B cell (primary cell): Measurements from ENCODE around the gene WHAMM. TPM values are rescaled to one million over a fixed set of nuclear protein-coding genes. Genes with fewer than 3 reads are reported as not detected.

Experiments
- ATAC-seq: fragments of 200-7000 bp; cut with Tn5 transposase; one replicate; pipeline ENCODE4 v1.10.0; 2021; ENCODE audit warnings: low read depth, mild to moderate bottlenecking, moderate number of reproducible peaks, moderate library complexity
- CTCF ChIA-PET: fragments of 350-600 bp; sonication (Branson Sonifier 250); formaldehyde crosslinking; loops from one replicate; lab custom pipeline; 2021; ENCODE audit warnings: antibody characterized with exemption, inconsistent platforms; lab: Charles Lee
- POLR2A ChIA-PET: fragments of 350-600 bp; sonication (Branson Sonifier 250); formaldehyde crosslinking; loops from one replicate; lab custom pipeline; 2021; ENCODE audit warnings: antibody characterized with exemption; lab: Charles Lee
- DNase-seq: peaks from one replicate; pipeline ENCODE4 v3.0.0; 2013
- H2AFZ ChIP-seq: 2 replicates; pipeline ENCODE4 v1.6.1; 2012; ENCODE audit warnings: mild to moderate bottlenecking, low read depth, low read length; ENCODE audit not compliant: insufficient read depth, poor library complexity, severe bottlenecking
- H3K27ac ChIP-seq, 2 donors: 1 replicate in 1 of 2; 2 replicates in 1 of 2; pipeline ENCODE4 v1.5.1; 2012 to 2013; ENCODE audit warnings: low read length in 2 of 2, mild to moderate bottlenecking in 2 of 2, moderate library complexity in 1 of 2
- H3K27me3 ChIP-seq, 4 experiments: fragments of 200-600 bp in 1 of 4; sonication (generic) in 1 of 4; replicated peaks in 1 of 4; 1 replicate in 2 of 4; 2 replicates in 2 of 4; pipeline versions ENCODE4 v1.6.1 to v1.7.0; 2013 to 2016; ENCODE audit warnings: low read length in 3 of 4, mild to moderate bottlenecking in 2 of 4, mixed read lengths in 1 of 4, moderate library complexity in 1 of 4; ENCODE audit not compliant: insufficient read depth in 4 of 4, control insufficient read depth in 3 of 4; ENCODE audit errors: control extremely low read depth in 1 of 4
- H3K36me3 ChIP-seq, 2 experiments: replicated peaks in 1 of 2; 1 replicate in 1 of 2; 2 replicates in 1 of 2; pipeline versions ENCODE4 v1.6.1 to v1.7.1; 2013; ENCODE audit warnings: low read length in 1 of 2; ENCODE audit not compliant: insufficient read depth in 2 of 2, control insufficient read depth in 1 of 2; ENCODE audit errors: control extremely low read depth in 1 of 2, extremely low read depth in 1 of 2
- H3K4me1 ChIP-seq, 2 donors: fragments of 200-600 bp in 1 of 2; sonication (generic) in 1 of 2; 1 replicate in 1 of 2; 2 replicates in 1 of 2; pipeline versions ENCODE4 v1.5.1 to v1.6.1; 2013 to 2017; ENCODE audit warnings: low read length in 2 of 2; ENCODE audit not compliant: control insufficient read depth in 2 of 2, insufficient read depth in 2 of 2
- H3K4me2 ChIP-seq: replicated peaks from 2 replicates; pipeline ENCODE3; 2012; ENCODE audit warnings: mild to moderate bottlenecking, low read depth, low read length; ENCODE audit not compliant: poor library complexity, severe bottlenecking
- H3K4me3 ChIP-seq, 5 experiments: fragments of 200-600 bp in 1 of 5; sonication (generic) in 1 of 5; 1 replicate in 3 of 5; 2 replicates in 2 of 5; pipeline versions ENCODE4 v1.5.1 to v1.7.0; 2011 to 2016; ENCODE audit warnings: low read length in 4 of 5, mild to moderate bottlenecking in 4 of 5, low read depth in 2 of 5, control low read depth in 1 of 5, moderate library complexity in 1 of 5; ENCODE audit not compliant: insufficient read depth in 1 of 5; ENCODE audit errors: control extremely low read depth in 1 of 5, extremely low read depth in 1 of 5
- H3K79me2 ChIP-seq: fragments of 200-600 bp; sonication (generic); one replicate; pipeline ENCODE4 v1.6.0; 2016; ENCODE audit warnings: low read length; ENCODE audit not compliant: control insufficient read depth, insufficient read depth
- H3K9ac ChIP-seq: fragments of 200-600 bp; sonication (generic); 2 replicates; pipeline ENCODE4 v1.6.1; 2017; ENCODE audit warnings: mild to moderate bottlenecking, low read length, moderate library complexity
- H3K9me3 ChIP-seq, 3 donors: one replicate each; pipeline versions ENCODE4 v1.6.1 to v1.7.1; 2013; ENCODE audit warnings: low read length in 2 of 3; ENCODE audit not compliant: control insufficient read depth in 2 of 3, insufficient read depth in 1 of 3; ENCODE audit errors: control extremely low read depth in 1 of 3
- H4K20me1 ChIP-seq: 2 replicates; pipeline ENCODE4 v1.6.0; 2012; ENCODE audit warnings: mild to moderate bottlenecking, low read length; ENCODE audit not compliant: insufficient read depth, control insufficient read depth, poor library complexity, severe bottlenecking
- H3K27ac Mint-ChIP-seq: one replicate; pipeline ENCODE4 v1.8.0; 2021; ENCODE audit warnings: mixed read lengths
- H3K27me3 Mint-ChIP-seq: one replicate; pipeline ENCODE4 v1.8.0; 2021; ENCODE audit warnings: mixed read lengths
- H3K4me1 Mint-ChIP-seq: one replicate; pipeline ENCODE4 v1.8.0; 2021; ENCODE audit warnings: mixed read lengths
- H3K4me3 Mint-ChIP-seq: one replicate; pipeline ENCODE4 v1.8.0; 2021; ENCODE audit warnings: mixed read lengths
- H3K9me3 Mint-ChIP-seq: one replicate; pipeline ENCODE4 v1.8.0; 2022; ENCODE audit warnings: mixed read lengths; ENCODE audit not compliant: insufficient read depth
- CTCF ChIP-seq: fragments of 200-600 bp; IDR thresholded peaks from one replicate; pipeline ENCODE4 v1.8.0; 2022; ENCODE audit warnings: antibody characterized with exemption, mild to moderate bottlenecking
- EZH2 ChIP-seq: IDR thresholded peaks from 2 replicates; pipeline ENCODE4 v1.6.1; 2012; ENCODE audit warnings: borderline replicate concordance, low read depth, mild to moderate bottlenecking, moderate library complexity, low read length; ENCODE audit not compliant: insufficient read depth, poor library complexity, severe bottlenecking
- WGBS: methylation state at CpG from one replicate; pipeline ENCODE4 v1.1.5; 2013; ENCODE audit warnings: missing lambda C conversion rate; ENCODE audit not compliant: insufficient coverage; 5-methylcytosine and 5-hydroxymethylcytosine counted together
- intact Hi-C: fragments of 100-400 bp; cut with micrococcal nuclease; formaldehyde crosslinking; loops from one replicate; pipeline ENCODE4 v1.10.0; 2022
- polyA plus RNA-seq: library from polyadenylated mRNA; depleted of rRNA; stranded (reverse); fragments of >200 nt; gene quantifications from 2 replicates; pipeline ENCODE4 v1.2.3, GENCODE V29; 2012
- total RNA-seq, 2 donors: library from RNA; stranded (reverse); fragments of 120-200 nt in 1 of 2; gene quantifications; 1 replicate in 1 of 2; 2 replicates in 1 of 2; pipeline versions ENCODE4 v1.2.3 to v1.2.4, GENCODE V29; 2013 to 2022

Gene WHAMM
- total and polyA plus RNA-seq, 2 donors (not counting 1 experiment from before 2014, with no cell fraction given), result 18.3 to 31.3 TPM

DNA sequence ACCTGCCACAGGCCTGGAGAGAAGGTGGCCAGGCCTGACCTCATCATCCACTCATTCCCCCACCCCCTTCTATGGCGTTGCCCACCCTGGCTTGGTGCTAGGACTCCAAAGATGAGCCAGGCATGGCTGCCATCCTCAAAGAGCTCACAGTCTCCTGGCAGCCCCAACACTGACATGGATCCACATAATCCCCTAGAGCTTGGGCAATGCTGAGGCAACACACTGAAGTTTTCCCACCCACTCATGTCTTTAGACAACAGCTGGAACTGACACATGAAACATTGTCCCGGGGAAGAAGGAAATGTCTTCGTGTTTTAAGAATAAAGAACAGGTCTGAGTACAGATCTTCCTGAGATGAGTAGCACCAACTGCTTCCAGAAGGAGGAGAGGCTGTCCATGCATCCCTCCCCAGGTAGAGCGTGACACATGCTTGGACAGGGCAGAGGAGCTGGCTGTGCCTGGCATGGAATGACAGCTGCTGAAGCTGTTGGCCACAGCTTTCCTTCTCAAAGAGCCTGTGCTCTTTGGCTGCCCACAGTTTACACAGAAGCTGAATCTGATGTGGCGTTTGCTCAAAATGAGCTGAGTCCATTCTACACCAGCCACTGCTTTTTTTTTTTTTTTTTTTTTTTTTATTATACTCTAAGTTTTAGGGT lies 73.0 kb downstream of the WHAMM start:
- Histone ChIP-seq H3K79me2 (no peaks in the 10 kb centered on the region), H3K27ac (no peak overlapping the region), H3K36me3 (no peaks in the 10 kb centered on the region), H3K4me3 (no peak overlapping the region), H3K9ac (no peak overlapping the region), H4K20me1 (no peaks in the 10 kb centered on the region), H3K4me2 (no peak overlapping the region), H3K4me1 (no peaks in the 10 kb centered on the region), H2AFZ (no peak overlapping the region), H3K27me3 (no peaks in the 10 kb centered on the region), H3K9me3 (no peaks in the 10 kb centered on the region)
- POLR2A ChIA-PET, result no interaction called here
- no peaks in the 10 kb centered on the region for H3K4me1 Mint-ChIP-seq
- no peaks in the 10 kb centered on the region for H3K27me3 Mint-ChIP-seq
- CTCF ChIA-PET, result no interaction called here
- H3K4me3 Mint-ChIP-seq, result no peak overlapping the region
- intact Hi-C loops, result no loop called here
- no peak for ATAC-seq
- TF ChIP-seq EZH2, result no peak
- no peak for TF ChIP-seq CTCF
- DNase-seq, result no peak
- H3K27ac Mint-ChIP-seq, result no peak overlapping the region
- 70% methylated on average over 4 of the region's 5 CpGs for WGBS
- H3K9me3 Mint-ChIP-seq, result no peaks in the 10 kb centered on the region

Other genes starting within 250 kb of the WHAMM start
- 0.41 and 0.62 TPM in 2 replicates for gene CPEB1, start 162.3 kb upstream of the WHAMM start, total RNA-seq
- gene CPEB1, start 162.3 kb upstream of the WHAMM start, polyA plus RNA-seq, result 0.07 and 0.19 TPM in 2 replicates
- gene AP3B2, start 99.8 kb upstream of the WHAMM start, total RNA-seq, result 0.15 and 0.61 TPM in 2 replicates
- 0.16 and 0.37 TPM in 2 replicates for gene AP3B2, start 99.8 kb upstream of the WHAMM start, polyA plus RNA-seq
- gene FSD2, start 3.6 kb upstream of the WHAMM start, total RNA-seq, result not detected in 2 replicates
- not detected in 2 replicates for gene FSD2, start 3.6 kb upstream of the WHAMM start, polyA plus RNA-seq
- 17.1 and 19.5 TPM in 2 replicates for gene HOMER2, start 143.1 kb downstream of the WHAMM start, total RNA-seq
- gene HOMER2, start 143.1 kb downstream of the WHAMM start, polyA plus RNA-seq, result 3.0 and 5.7 TPM in 2 replicates
- gene RAMAC, start 176.6 kb downstream of the WHAMM start, total RNA-seq, result 20.2 and 20.8 TPM in 2 replicates
- 7.7 and 10.2 TPM in 2 replicates for gene RAMAC, start 176.6 kb downstream of the WHAMM start, polyA plus RNA-seq
- gene C15orf40, start 202.0 kb downstream of the WHAMM start, total RNA-seq, result 39.5 and 40.7 TPM in 2 replicates
- 19.7 and 24.0 TPM in 2 replicates for gene C15orf40, start 202.0 kb downstream of the WHAMM start, polyA plus RNA-seq